Measurements from ENCODE around the gene MAP7D3.

DNA sequence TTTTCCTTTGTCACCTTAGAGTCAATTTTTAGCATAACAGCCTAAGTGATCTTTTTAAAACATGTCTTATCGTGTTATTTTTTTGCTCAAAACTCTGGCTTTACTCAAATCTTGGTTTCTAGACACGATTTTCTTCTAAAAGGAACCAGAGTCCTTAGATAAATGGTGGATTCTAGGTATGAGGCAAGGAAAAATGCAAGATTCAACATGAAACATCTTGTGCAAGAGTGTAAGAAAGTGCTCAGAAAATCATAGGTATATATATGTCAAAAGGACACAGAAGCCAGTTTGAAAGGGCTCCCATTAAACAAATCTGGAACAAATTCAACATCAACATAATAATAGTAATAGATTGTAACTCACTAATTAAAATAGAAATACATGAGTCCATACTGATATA is 41.5 kb upstream of the MAP7D3 start:
- TF ChIP-seq ZNF274 (IDR thresholded peaks at IDR 0.05; ENCODE audit: borderline replicate concordance, extremely low read depth, low read length) (no peak), YY1 (IDR thresholded peaks at IDR 0.05; ENCODE audit: low read depth, low read length) (no peak), CTCF (IDR thresholded peaks at IDR 0.05; ENCODE audit: control extremely low read depth in 1 of 3, insufficient read depth in 1 of 3, low read depth in 1 of 3, low read length in 3 of 3) (no peak), POLR2AphosphoS5 (IDR thresholded peaks at IDR 0.05; ENCODE audit: low read depth, low read length) (no peak), TAF1 (IDR thresholded peaks at IDR 0.05; ENCODE audit: low read depth, low read length) (no peak), RXRA (IDR thresholded peaks at IDR 0.05; ENCODE audit: insufficient read depth, low read depth, low read length) (no peak), BRCA1 (IDR thresholded peaks at IDR 0.05; ENCODE audit: low read depth, low read length) (no peak), BCL11A (IDR thresholded peaks at IDR 0.05; ENCODE audit: low read depth in 2 of 2, low read length in 2 of 2) (no peak), JUND (IDR thresholded peaks at IDR 0.05; ENCODE audit: low read length) (no peak), RFX5 (IDR thresholded peaks at IDR 0.05; ENCODE audit: borderline replicate concordance, low read depth, low read length) (no peak), POLR2A (IDR thresholded peaks at IDR 0.05; ENCODE audit: control extremely low read depth in 1 of 2, low read depth in 2 of 2, low read length in 2 of 2) (no peak)
